ENCODE data around the gene FGF21. TPM values are rescaled to one million over a fixed set of nuclear protein-coding genes. Genes with fewer than 3 reads are reported as not detected.

The FGF21 gene
- total RNA-seq, 1 experiment from 2014 or later = 3.0 TPM

- no peaks in the 10 kb centered on the region for H3K4me1 Mint-ChIP-seq (ENCODE audit: low read depth, unreplicated experiment)
- Histone ChIP-seq H3K4me3 (ENCODE audit: low read depth, low read length) (no peak overlapping the region), H3K4me1 (peaks cover 4% of the 10 kb centered on the region; the same call in 1 of the 2 replicates), H3K9me3 (no peaks in the 10 kb centered on the region), H3K36me3 (ENCODE audit: control insufficient read depth, insufficient read depth, low read length) (no peaks in the 10 kb centered on the region), H3K27me3 (replicated peaks; ENCODE audit: control insufficient read depth, insufficient read depth, low read length) (no peaks in the 10 kb centered on the region)
- no peak for DNase-seq
- H3K27me3 Mint-ChIP-seq (ENCODE audit: insufficient read depth, unreplicated experiment) = no peaks in the 10 kb centered on the region
- POLR2A ChIA-PET = no interaction called here
- no peak overlapping the region for H3K4me3 Mint-ChIP-seq (ENCODE audit: unreplicated experiment)
- no peaks in the 10 kb centered on the region for H3K9me3 Mint-ChIP-seq (ENCODE audit: unreplicated experiment)
- no peak for TF ChIP-seq CTCF (IDR thresholded peaks at IDR 0.05; ENCODE audit: insufficient read depth in 1 of 2, low read depth in 1 of 2, low read length in 1 of 2, severe bottlenecking in 1 of 2, unreplicated experiment in 1 of 2)
- H3K36me3 Mint-ChIP-seq (ENCODE audit: insufficient read depth, unreplicated experiment) = no peaks in the 10 kb centered on the region
- CTCF ChIA-PET = interaction anchor here (0.6 to 1.2 kb wide), 2 partner anchors 74 to 429 kb away, joined by 4 to 6 read pairs; no protein-coding TSS in a partner anchor
- H3K27ac Mint-ChIP-seq (ENCODE audit: unreplicated experiment) = no peak overlapping the region
- BruUV-seq (replicated peaks) = no TSS peak
- intact Hi-C loops (cut with micrococcal nuclease; ENCODE audit: unreplicated experiment) = no loop called here
Observed at GRCh38 chr19:48768994-48769713, 13.8 kb downstream of the FGF21 start.

- Mint-ChIP-seq H3K4me3 (ENCODE audit: unreplicated experiment) (no peak overlapping the region), H3K27ac (ENCODE audit: unreplicated experiment) (no peak overlapping the region), H3K36me3 (ENCODE audit: insufficient read depth, unreplicated experiment) (no peaks in the 10 kb centered on the region), H3K27me3 (ENCODE audit: insufficient read depth, unreplicated experiment) (no peaks in the 10 kb centered on the region), H3K4me1 (ENCODE audit: low read depth, unreplicated experiment) (no peaks in the 10 kb centered on the region), H3K9me3 (ENCODE audit: unreplicated experiment) (no peaks in the 10 kb centered on the region)
- DNase-seq = no peak
- ChIA-PET POLR2A (no interaction called here), CTCF (interaction anchor here (1.5 kb wide), 1 partner anchor 25 kb away, joined by 3 read pairs; no protein-coding TSS in a partner anchor)
- no peaks in the 10 kb centered on the region for H3K27me3 ChIP-seq (replicated peaks; ENCODE audit: control insufficient read depth, insufficient read depth, low read length)
- intact Hi-C loops (cut with micrococcal nuclease; ENCODE audit: unreplicated experiment) = no loop called here
- no TSS peak for BruUV-seq (replicated peaks)
- peaks cover 4% of the 10 kb centered on the region; the same call in 1 of the 2 replicates for H3K4me1 ChIP-seq
- TF ChIP-seq CTCF (IDR thresholded peaks at IDR 0.05; ENCODE audit: insufficient read depth in 1 of 2, low read depth in 1 of 2, low read length in 1 of 2, severe bottlenecking in 1 of 2, unreplicated experiment in 1 of 2) = no peak
- no peak overlapping the region for H3K4me3 ChIP-seq (ENCODE audit: low read depth, low read length)
- H3K36me3 ChIP-seq (ENCODE audit: control insufficient read depth, insufficient read depth, low read length) = no peaks in the 10 kb centered on the region
- no peaks in the 10 kb centered on the region for H3K9me3 ChIP-seq
Observed at GRCh38 chr19:48770266-48770665, 14.9 kb downstream of the FGF21 start.

- Mint-ChIP-seq H3K9me3 (ENCODE audit: unreplicated experiment) (no peaks in the 10 kb centered on the region), H3K4me3 (ENCODE audit: unreplicated experiment) (no peak overlapping the region), H3K27ac (ENCODE audit: unreplicated experiment) (no peak overlapping the region), H3K27me3 (ENCODE audit: insufficient read depth, unreplicated experiment) (no peaks in the 10 kb centered on the region), H3K36me3 (ENCODE audit: insufficient read depth, unreplicated experiment) (no peaks in the 10 kb centered on the region), H3K4me1 (ENCODE audit: low read depth, unreplicated experiment) (no peaks in the 10 kb centered on the region)
- no peaks in the 10 kb centered on the region for H3K9me3 ChIP-seq
- no peak overlapping the region for H3K4me3 ChIP-seq (ENCODE audit: low read depth, low read length)
- H3K27me3 ChIP-seq (replicated peaks; ENCODE audit: control insufficient read depth, insufficient read depth, low read length) = no peaks in the 10 kb centered on the region
- DNase-seq = no peak
- POLR2A ChIA-PET = no interaction called here
- peaks cover 4% of the 10 kb centered on the region; the same call in 1 of the 2 replicates for H3K4me1 ChIP-seq
- no peaks in the 10 kb centered on the region for H3K36me3 ChIP-seq (ENCODE audit: control insufficient read depth, insufficient read depth, low read length)
- CTCF ChIA-PET = interaction anchor here (1.5 kb wide), 1 partner anchor 25 kb away, joined by 3 read pairs; no protein-coding TSS in a partner anchor
- no TSS peak for BruUV-seq (replicated peaks)
- intact Hi-C loops (cut with micrococcal nuclease; ENCODE audit: unreplicated experiment) = no loop called here
- no peak for TF ChIP-seq CTCF (IDR thresholded peaks at IDR 0.05; ENCODE audit: insufficient read depth in 1 of 2, low read depth in 1 of 2, low read length in 1 of 2, severe bottlenecking in 1 of 2, unreplicated experiment in 1 of 2)
Observed at GRCh38 chr19:48770734-48771472, 15.6 kb downstream of the FGF21 start.
